Gastroesophageal sphincter (tissue), 4 donors: ENCODE data around the gene RPL10. TPM values are rescaled to one million over a fixed set of nuclear protein-coding genes. Genes with fewer than 3 reads are reported as not detected.

Experiments used
- ATAC-seq: fragments of 150-250 bp; one replicate; pipeline ENCODE4 v1.9.1; 2016; ENCODE audit warnings: mild to moderate bottlenecking, moderate library complexity
- H3K27ac ChIP-seq, 4 donors: fragments of 200-600 bp; sonication (generic) in 3 of 4; 1 replicate in 3 of 4; 2 replicates in 1 of 4; pipeline ENCODE4 v1.5.1; 2016 to 2019
- H3K27me3 ChIP-seq: fragments of 200-600 bp; sonication (generic); one replicate; pipeline ENCODE4 v1.5.1; 2019
- H3K36me3 ChIP-seq, 2 donors: fragments of 200-600 bp; sonication (generic); one replicate each; pipeline ENCODE4 v1.5.1; 2019; ENCODE audit warnings: control low read depth in 1 of 2
- H3K4me1 ChIP-seq, 3 donors: fragments of 200-600 bp; sonication (generic); 1 replicate in 2 of 3; 2 replicates in 1 of 3; pipeline ENCODE4 v1.5.1; 2016 to 2019; ENCODE audit warnings: control low read depth in 2 of 3
- H3K4me3 ChIP-seq, 2 donors: fragments of 200-600 bp; sonication (generic); one replicate each; pipeline ENCODE4 v1.5.1; 2019; ENCODE audit warnings: mild to moderate bottlenecking in 1 of 2, moderate library complexity in 1 of 2
- H3K9me3 ChIP-seq, 3 donors: fragments of 200-600 bp; sonication (generic); one replicate each; pipeline ENCODE4 v1.5.1; 2017 to 2019; ENCODE audit warnings: control low read depth in 2 of 3
- CTCF ChIP-seq, 4 experiments: fragments of 200-600 bp in 2 of 4; fragments of 450-650 bp in 2 of 4; sonication (generic) in 1 of 4; IDR thresholded peaks; one replicate each; pipeline ENCODE4 v1.5.1; 2017 to 2019; ENCODE audit warnings: antibody characterized with exemption in 4 of 4, mild to moderate bottlenecking in 2 of 4, moderate library complexity in 2 of 4
- EP300 ChIP-seq: sonication (generic); formaldehyde crosslinking; IDR thresholded peaks from one replicate; pipeline ENCODE4 v1.6.1; 2017; ENCODE audit warnings: antibody characterized with exemption, mild to moderate bottlenecking
- POLR2A ChIP-seq, 2 donors: fragments of 450-650 bp; IDR thresholded peaks; one replicate each; pipeline ENCODE4 v1.6.1; 2017; ENCODE audit warnings: antibody characterized with exemption in 2 of 2, mild to moderate bottlenecking in 2 of 2, moderate library complexity in 1 of 2
- POLR2AphosphoS5 ChIP-seq: sonication (generic); formaldehyde crosslinking; IDR thresholded peaks from one replicate; pipeline ENCODE4 v1.6.1; 2017; ENCODE audit warnings: antibody characterized with exemption
- WGBS, 2 donors: methylation state at CpG; one replicate each; pipeline ENCODE4 v1.1.5; 2018; ENCODE audit warnings: low coverage in 1 of 2; 5-methylcytosine and 5-hydroxymethylcytosine counted together
- total RNA-seq, 4 donors: library from RNA; depleted of rRNA; stranded (reverse); fragments of >200 nt; gene quantifications; one replicate each; pipeline ENCODE4 v1.1.0, GENCODE V29; 2016

Gene RPL10
- total RNA-seq, 4 donors from 2014 or later, result 3,970 to 7,427 (median 5,392) TPM

- H3K4me3 ChIP-seq, result no peak overlapping the region
- ATAC-seq, result no peak
- 83% methylated on average over 5 of the region's 8 CpGs; no CpG with 5 or more reads in 1 of the 2 donors for WGBS, 2 donors
- peaks cover 0 to 17% of the 10 kb centered on the region in 2 donors for H3K36me3 ChIP-seq
- H3K9me3 ChIP-seq, result no peaks in the 10 kb centered on the region
- no peaks in the 10 kb centered on the region for H3K27me3 ChIP-seq
- peaks cover 0 to 16% (median 3%) of the 10 kb centered on the region in 3 donors for H3K4me1 ChIP-seq
- H3K27ac ChIP-seq, result peak overlapping the region in 2 of 4 donors; percentile 94
- TF ChIP-seq POLR2A (IDR thresholded peaks at IDR 0.05) (no peak), POLR2AphosphoS5 (no peak), EP300 (no peak), CTCF (IDR thresholded peaks at IDR 0.05) (no peak)
Measured at GRCh38 chrX:154413142-154413541, 15.0 kb downstream of the RPL10 start.

GRCh38 chrX:154417157-154417556, 19.0 kb downstream of the RPL10 start:
- TF ChIP-seq EP300, result no peak
- no peak for TF ChIP-seq POLR2AphosphoS5
- no peak for TF ChIP-seq POLR2A (IDR thresholded peaks at IDR 0.05)
- no peak for TF ChIP-seq CTCF (IDR thresholded peaks at IDR 0.05)
- peaks cover 0 to 24% of the 10 kb centered on the region in 2 donors for H3K36me3 ChIP-seq
- ATAC-seq, result no peak

GRCh38 chrX:154419189-154419588, 21.0 kb downstream of the RPL10 start:
- Histone ChIP-seq H3K9me3 (no peaks in the 10 kb centered on the region), H3K36me3 (peaks cover 0 to 12% of the 10 kb centered on the region in 2 donors), H3K27me3 (no peaks in the 10 kb centered on the region), H3K4me3 (no peak overlapping the region), H3K4me1 (peaks cover 0 to 12% (median 0%) of the 10 kb centered on the region in 3 donors), H3K27ac (peak overlapping the region in 2 of 4 donors; percentile 56 to 57)
- no CpG with 5 or more reads among the region's 8 CpGs for WGBS, 2 donors
- no peak for ATAC-seq
- TF ChIP-seq POLR2A (IDR thresholded peaks at IDR 0.05), result no peak
- no peak for TF ChIP-seq CTCF (IDR thresholded peaks at IDR 0.05)
- no peak for TF ChIP-seq EP300
- TF ChIP-seq POLR2AphosphoS5, result no peak

More at GRCh38 chrX:154417157-154417556, 19.0 kb downstream of the RPL10 start:
- 39 to 58% methylated on average over 3 to 4 of the region's 7 CpGs for WGBS, 2 donors
- Histone ChIP-seq H3K27ac (no peak overlapping the region), H3K4me1 (peaks cover 0 to 20% (median 3%) of the 10 kb centered on the region in 3 donors), H3K9me3 (no peaks in the 10 kb centered on the region), H3K27me3 (no peaks in the 10 kb centered on the region), H3K4me3 (no peak overlapping the region)

- H3K36me3 ChIP-seq, result peaks cover 0 to 9% of the 10 kb centered on the region in 2 donors
- H3K27me3 ChIP-seq, result no peaks in the 10 kb centered on the region
Measured at GRCh38 chrX:154419688-154420401, 21.7 kb downstream of the RPL10 start.

More at GRCh38 chrX:154419688-154420401, 21.7 kb downstream of the RPL10 start:
- Histone ChIP-seq H3K9me3 (no peaks in the 10 kb centered on the region), H3K27ac (peak overlapping the region in 2 of 4 donors; percentile 56 to 57), H3K4me3 (no peak overlapping the region), H3K4me1 (peaks cover 0 to 12% (median 0%) of the 10 kb centered on the region in 3 donors)
- WGBS, 2 donors, result no CpG with 5 or more reads among the region's 19 CpGs
- peak; percentile 65 for ATAC-seq
- TF ChIP-seq CTCF (IDR thresholded peaks at IDR 0.05) (no peak), POLR2A (IDR thresholded peaks at IDR 0.05) (no peak), POLR2AphosphoS5 (no peak), EP300 (no peak)
